ENCODE measurements around the gene TMEM183A. TPM values are rescaled to one million over a fixed set of nuclear protein-coding genes. Genes with fewer than 3 reads are reported as not detected.

The TMEM183A gene
- total and polyA plus RNA-seq, 10 of the 15 experiments (the other 5 are each of a cell fraction or from before 2014, with no cell fraction given) = 12.3 to 103 (median 66.3) TPM

DNA sequence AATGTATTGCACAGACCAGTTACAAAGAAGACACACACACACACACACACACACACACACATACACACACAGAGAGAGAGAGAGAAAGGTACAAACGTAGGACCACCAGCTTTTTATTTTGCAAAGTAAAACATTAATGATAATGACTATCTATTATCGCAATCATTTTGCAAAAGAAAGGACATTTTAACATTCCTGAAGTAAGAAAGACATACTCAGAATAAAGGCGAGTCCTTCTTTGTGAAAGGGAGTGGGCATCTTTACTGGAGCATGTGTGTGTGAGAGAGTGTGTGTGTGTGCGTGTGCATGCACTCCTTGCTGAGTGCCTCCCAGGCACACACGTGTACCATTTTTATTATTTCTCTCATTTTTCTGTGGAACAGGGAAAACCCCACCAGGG, 47.5 kb downstream of the TMEM183A start:
- H3K9ac ChIP-seq (ENCODE audit: control insufficient read depth, insufficient read depth, low read length) = no peak overlapping the region
- no peak overlapping the region for H3K4me2 ChIP-seq (ENCODE audit: control insufficient read depth, insufficient read depth)
- 46% methylated on average over 5 of the region's 5 CpGs for WGBS (ENCODE audit: insufficient coverage, insufficient replicate concordance, low lambda C conversion rate, missing lambda C conversion rate)
- ChIA-PET SMC1A (ENCODE audit: uncharacterized antibody, unreplicated experiment) (interaction anchor here (0.6 to 1.2 kb wide), 2 partner anchors 9 to 692 kb away, joined by 3 read pairs; no protein-coding TSS in a partner anchor), RAD21 (ENCODE audit: unreplicated experiment) (no interaction called here), CTCF (interaction anchor here (1.0 to 8.7 kb wide), 2 partner anchors 15 to 161 kb away, joined by 4 to 66 read pairs; no protein-coding TSS in a partner anchor), POLR2A (no interaction called here)
- H3K27me3 ChIP-seq (replicated peaks in 1 of 2; ENCODE audit: control insufficient read depth in 2 of 2, insufficient read depth in 2 of 2, low read length in 1 of 2) = peaks cover 0 to 2% of the 10 kb centered on the region in 2 experiments; a peak in 2 of 4 replicates
- H3K36me3 ChIP-seq (ENCODE audit: control insufficient read depth in 2 of 2, insufficient read depth in 2 of 2, low read length in 1 of 2) = no peaks in the 10 kb centered on the region
- no peak overlapping the region for H3K4me3 ChIP-seq
- no peak overlapping the region for H2AFZ ChIP-seq (ENCODE audit: control insufficient read depth, low read depth, low read length)
- H3K27ac ChIP-seq (ENCODE audit: control insufficient read depth, insufficient read depth) = no peak overlapping the region
- FAIRE-seq = no peak
- no peaks in the 10 kb centered on the region for H3K79me2 ChIP-seq (ENCODE audit: control insufficient read depth, insufficient read depth, low read length)
- H4K20me1 ChIP-seq (ENCODE audit: control insufficient read depth, insufficient read depth) = no peaks in the 10 kb centered on the region
- no TSS peak for BruUV-seq (replicated peaks)
- no peaks in the 10 kb centered on the region for H3K9me3 ChIP-seq (replicated peaks; ENCODE audit: control insufficient read depth, insufficient read depth, low read length)
- no peak for TF ChIP-seq POLR2A (IDR thresholded peaks at IDR 0.05; ENCODE audit: low read depth, low read length)
- no peaks in the 10 kb centered on the region for H3K4me1 ChIP-seq (ENCODE audit: control insufficient read depth, insufficient read depth, low read length)
- no peak for ATAC-seq
- DNase-seq (ENCODE audit: low read depth, low spot score) = no peak
- intact Hi-C loops (cut with micrococcal nuclease; ENCODE audit: unreplicated experiment) = no loop called here
- in situ Hi-C loops (cut with MboI) = no loop called here

DNA sequence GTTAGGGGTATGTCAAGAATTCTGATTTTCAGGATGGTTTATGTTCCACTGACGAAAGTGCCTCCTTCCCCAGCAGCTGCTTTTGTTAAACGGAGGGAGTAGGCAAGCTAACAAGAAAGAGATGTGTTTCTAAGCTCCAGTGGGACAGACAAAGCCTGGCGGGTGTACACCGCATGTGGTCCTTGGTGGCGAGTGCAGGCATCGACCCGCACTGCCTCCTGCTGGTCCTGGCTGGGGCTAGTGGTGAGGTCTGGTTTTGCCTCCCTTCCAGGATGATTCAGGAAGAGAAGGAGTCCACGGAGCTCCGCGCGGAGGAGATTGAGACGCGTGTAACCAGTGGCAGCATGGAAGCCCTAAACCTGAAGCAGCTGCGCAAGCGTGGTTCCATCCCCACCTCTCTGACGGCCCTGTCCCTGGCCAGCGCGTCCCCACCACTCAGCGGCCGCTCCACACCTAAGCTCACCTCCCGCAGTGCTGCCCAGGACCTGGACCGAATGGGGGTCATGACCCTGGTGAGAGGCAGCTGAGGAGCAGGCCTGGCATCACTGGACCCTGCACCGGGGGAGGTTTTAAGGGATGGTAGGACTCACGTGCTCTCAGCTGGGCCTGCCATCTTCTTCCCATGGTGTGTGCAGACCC, 48.1 kb downstream of the TMEM183A start:
- H4K20me1 ChIP-seq (ENCODE audit: control insufficient read depth, insufficient read depth) = no peaks in the 10 kb centered on the region
- H3K4me3 ChIP-seq = no peak overlapping the region
- no peak overlapping the region for H3K4me2 ChIP-seq (ENCODE audit: control insufficient read depth, insufficient read depth)
- WGBS (ENCODE audit: insufficient coverage, insufficient replicate concordance, low lambda C conversion rate, missing lambda C conversion rate) = 69% methylated on average over 23 of the region's 24 CpGs
- ChIA-PET SMC1A (ENCODE audit: uncharacterized antibody, unreplicated experiment) (no interaction called here), POLR2A (interaction anchor here (0.6 kb wide), 1 partner anchor 15 kb away, joined by 8 read pairs; no protein-coding TSS in a partner anchor), CTCF (interaction anchor here (8.7 kb wide), 1 partner anchor 16 kb away, joined by 66 read pairs; no protein-coding TSS in a partner anchor), RAD21 (ENCODE audit: unreplicated experiment) (interaction anchor here (1.2 kb wide), 1 partner anchor 16 kb away, joined by 4 read pairs; no protein-coding TSS in a partner anchor)
- in situ Hi-C loops (cut with MboI) = no loop called here
- DNase-seq (ENCODE audit: low read depth, low spot score) = no peak
- no peaks in the 10 kb centered on the region for H3K79me2 ChIP-seq (ENCODE audit: control insufficient read depth, insufficient read depth, low read length)
- no peaks in the 10 kb centered on the region for H3K36me3 ChIP-seq (ENCODE audit: control insufficient read depth in 2 of 2, insufficient read depth in 2 of 2, low read length in 1 of 2)
- BruUV-seq (replicated peaks) = no TSS peak
- H3K27me3 ChIP-seq (replicated peaks in 1 of 2; ENCODE audit: control insufficient read depth in 2 of 2, insufficient read depth in 2 of 2, low read length in 1 of 2) = peaks cover 0 to 2% of the 10 kb centered on the region in 2 experiments; a peak in 2 of 4 replicates
- no peaks in the 10 kb centered on the region for H3K4me1 ChIP-seq (ENCODE audit: control insufficient read depth, insufficient read depth, low read length)
- no peak for FAIRE-seq
- H3K9ac ChIP-seq (ENCODE audit: control insufficient read depth, insufficient read depth, low read length) = no peak overlapping the region
- intact Hi-C loops (cut with micrococcal nuclease; ENCODE audit: unreplicated experiment) = no loop called here
- H3K9me3 ChIP-seq (replicated peaks; ENCODE audit: control insufficient read depth, insufficient read depth, low read length) = no peaks in the 10 kb centered on the region
- no peak for TF ChIP-seq IKZF1 (conservative IDR thresholded peaks at IDR 0.05)
- TF ChIP-seq TBL1XR1 (IDR thresholded peaks at IDR 0.05; ENCODE audit: low read depth, low read length) = no peak
- TF ChIP-seq CHD4 (IDR thresholded peaks at IDR 0.05) = no peak
- TF ChIP-seq SREBF1 (IDR thresholded peaks at IDR 0.05; ENCODE audit: low read length) = no peak
- TF ChIP-seq ZNF207 (IDR thresholded peaks at IDR 0.05; ENCODE audit: borderline replicate concordance) = no peak
- TF ChIP-seq EED (IDR thresholded peaks at IDR 0.05; ENCODE audit: low read depth) = no peak
- no peak for TF ChIP-seq NR2C2 (IDR thresholded peaks at IDR 0.05; ENCODE audit: borderline replicate concordance, control insufficient read depth, insufficient read length, low read depth)
- TF ChIP-seq TCF12 (IDR thresholded peaks at IDR 0.05; ENCODE audit: low read depth, low read length) = no peak
- no peak for TF ChIP-seq SRF (IDR thresholded peaks at IDR 0.05; ENCODE audit: low read depth in 2 of 2, low read length in 2 of 2)
- TF ChIP-seq, protein P1, sequence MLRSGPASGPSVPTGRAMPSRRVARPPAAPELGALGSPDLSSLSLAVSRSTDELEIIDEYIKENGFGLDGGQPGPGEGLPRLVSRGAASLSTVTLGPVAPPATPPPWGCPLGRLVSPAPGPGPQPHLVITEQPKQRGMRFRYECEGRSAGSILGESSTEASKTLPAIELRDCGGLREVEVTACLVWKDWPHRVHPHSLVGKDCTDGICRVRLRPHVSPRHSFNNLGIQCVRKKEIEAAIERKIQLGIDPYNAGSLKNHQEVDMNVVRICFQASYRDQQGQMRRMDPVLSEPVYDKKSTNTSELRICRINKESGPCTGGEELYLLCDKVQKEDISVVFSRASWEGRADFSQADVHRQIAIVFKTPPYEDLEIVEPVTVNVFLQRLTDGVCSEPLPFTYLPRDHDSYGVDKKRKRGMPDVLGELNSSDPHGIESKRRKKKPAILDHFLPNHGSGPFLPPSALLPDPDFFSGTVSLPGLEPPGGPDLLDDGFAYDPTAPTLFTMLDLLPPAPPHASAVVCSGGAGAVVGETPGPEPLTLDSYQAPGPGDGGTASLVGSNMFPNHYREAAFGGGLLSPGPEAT (IDR thresholded peaks at IDR 0.05; ENCODE audit: low read depth) = no peak
- no peak for TF ChIP-seq ZNF217 (IDR thresholded peaks at IDR 0.05)
- no peak for TF ChIP-seq SUZ12 (IDR thresholded peaks at IDR 0.05; ENCODE audit: unreplicated experiment)
- no peak overlapping the region for H2AFZ ChIP-seq (ENCODE audit: control insufficient read depth, low read depth, low read length)
- ATAC-seq = no peak
- no peak overlapping the region for H3K27ac ChIP-seq (ENCODE audit: control insufficient read depth, insufficient read depth)

Data from GM12878 (cell line).